HCT116 (cell line): ENCODE data around the gene RAB5IF. TPM values are rescaled to one million over a fixed set of nuclear protein-coding genes. Genes with fewer than 3 reads are reported as not detected.

Experiments used
- ATAC-seq: fragments of 200-7000 bp; cut with Tn5 transposase; 2 replicates; pipeline ENCODE4 v1.9.1; 2020; ENCODE audit warnings: mild to moderate bottlenecking, moderate library complexity
- BruUV-seq: library from RNA; stranded (reverse); fragments of 400-500 nt; replicated peaks from 2 replicates; lab custom pipeline; 2021; lab: Mats Ljungman, UMichigan
- CTCF ChIA-PET: fragments of 300-600 bp; sonication (Branson Sonifier 250); formaldehyde crosslinking; loops from one replicate; lab custom pipeline; 2021; ENCODE audit warnings: antibody characterized with exemption; lab: Charles Lee
- POLR2A ChIA-PET: fragments of 300-600, 350-600 bp; sonication (Branson Sonifier 250); formaldehyde crosslinking; loops from one replicate; lab custom pipeline; 2021; ENCODE audit warnings: antibody characterized with exemption; lab: Charles Lee
- RAD21 ChIA-PET, 2 experiments: fragments of 300-600 bp; sonication (Branson Sonifier 250); formaldehyde crosslinking; loops; one replicate each; lab custom pipeline; 2023; ENCODE audit warnings: low total read pairs in 2 of 2; ENCODE audit not compliant: uncharacterized antibody in 2 of 2, unreplicated experiment in 2 of 2, low non-redundant PET in 1 of 2; lab: Charles Lee
- DNase-seq: peaks from one replicate; pipeline ENCODE4 v3.0.0-alpha.2; 2010; ENCODE audit warnings: low read depth, low spot score
- H2AFZ ChIP-seq: fragments of 200-600 bp; shearing (Covaris generic), sonication (generic); 2 replicates; pipeline ENCODE4 v1.6.1; 2017; ENCODE audit warnings: low read depth, mixed run types, mixed read lengths, antibody characterized with exemption, low read length; ENCODE audit not compliant: poor library complexity, severe bottlenecking
- H3K27ac ChIP-seq: 2 replicates; pipeline ENCODE4 v1.5.1; 2012; ENCODE audit warnings: low read depth, low read length
- H3K27me3 ChIP-seq: fragments of 200-600 bp; sonication (generic); 2 replicates; pipeline ENCODE4 v1.6.1; 2016; ENCODE audit warnings: mixed run types, low read length, mixed read lengths; ENCODE audit not compliant: insufficient read depth
- H3K36me3 ChIP-seq, 2 experiments: fragments of 200-500 bp in 1 of 2; fragments of 200-600 bp in 1 of 2; sonication (Bioruptor generic) in 1 of 2; sonication (generic) in 1 of 2; 2 replicates each; pipeline versions ENCODE4 v1.5.1 to v1.6.1; 2014 to 2016; ENCODE audit warnings: low read length in 2 of 2, inconsistent platforms in 1 of 2, mixed read lengths in 1 of 2, mixed run types in 1 of 2; ENCODE audit not compliant: insufficient read depth in 2 of 2, control insufficient read depth in 1 of 2
- H3K4me1 ChIP-seq, 2 experiments: fragments of 200-600 bp in 1 of 2; sonication (generic) in 1 of 2; 2 replicates each; pipeline versions ENCODE4 v1.5.1 to v1.6.1; 2012 to 2017; ENCODE audit warnings: low read length in 2 of 2, inconsistent platforms in 1 of 2, mild to moderate bottlenecking in 1 of 2, mixed read lengths in 1 of 2, mixed run types in 1 of 2, moderate library complexity in 1 of 2; ENCODE audit not compliant: insufficient read depth in 2 of 2, control insufficient read depth in 1 of 2
- H3K4me2 ChIP-seq: fragments of 200-600 bp; sonication (generic); 2 replicates; pipeline ENCODE4 v1.6.1; 2017; ENCODE audit warnings: mixed run types, low read length, mixed read lengths
- H3K4me3 ChIP-seq, 2 experiments: fragments of 200-600 bp in 1 of 2; sonication (generic) in 1 of 2; replicated peaks in 1 of 2; 2 replicates each; pipeline ENCODE4 v1.5.1; 2011 to 2016; ENCODE audit warnings: low read length in 2 of 2, control low read depth in 1 of 2, low read depth in 1 of 2, mild to moderate bottlenecking in 1 of 2, mixed read lengths in 1 of 2, mixed run types in 1 of 2
- H3K79me2 ChIP-seq: fragments of 200-600 bp; sonication (generic); 2 replicates; pipeline ENCODE4 v1.6.1; 2017; ENCODE audit warnings: mild to moderate bottlenecking, mixed run types, low read length, moderate library complexity, mixed read lengths; ENCODE audit not compliant: insufficient read depth
- H3K9ac ChIP-seq: fragments of 200-600 bp; sonication (generic); 2 replicates; pipeline ENCODE4 v1.6.1; 2016; ENCODE audit warnings: low read length, mixed read lengths
- H3K9me2 ChIP-seq: fragments of 200-600 bp; sonication (generic), shearing (Covaris generic); 2 replicates; pipeline ENCODE4 v1.6.1; 2017; ENCODE audit warnings: mixed run types, mild to moderate bottlenecking, moderate library complexity; ENCODE audit not compliant: insufficient read depth
- H3K9me3 ChIP-seq, 2 experiments: fragments of 200-500 bp in 1 of 2; fragments of 200-600 bp in 1 of 2; sonication (Bioruptor generic) in 1 of 2; sonication (generic) in 1 of 2; 2 replicates each; pipeline ENCODE4 v1.6.1; 2014 to 2017; ENCODE audit warnings: low read length in 2 of 2, mixed read lengths in 2 of 2, inconsistent platforms in 1 of 2, low read depth in 1 of 2, mild to moderate bottlenecking in 1 of 2, mixed run types in 1 of 2, moderate library complexity in 1 of 2; ENCODE audit not compliant: control insufficient read depth in 1 of 2, insufficient read depth in 1 of 2
- H4K20me1 ChIP-seq: fragments of 200-600 bp; sonication (generic), shearing (Covaris generic); 2 replicates; pipeline ENCODE4 v1.6.1; 2017; ENCODE audit warnings: mixed run types, mild to moderate bottlenecking, moderate library complexity; ENCODE audit not compliant: insufficient read depth
- ATF3 ChIP-seq: IDR thresholded peaks from 2 replicates; pipeline ENCODE4 v1.6.1; 2012
- CBX3 ChIP-seq: IDR thresholded peaks from 2 replicates; pipeline ENCODE4 v1.6.1; 2012; ENCODE audit warnings: low read depth
- CTCF ChIP-seq, 3 experiments: fragments of 200-600 bp in 1 of 3; sonication (generic) in 1 of 3; IDR thresholded peaks in 2 of 3; conservative IDR thresholded peaks in 1 of 3; 2 replicates each; pipeline ENCODE4 v1.5.1; 2012 to 2017; ENCODE audit warnings: low read depth in 2 of 3, low read length in 2 of 3, antibody characterized with exemption in 1 of 3, borderline replicate concordance in 1 of 3, control low read depth in 1 of 3, mild to moderate bottlenecking in 1 of 3, mixed read lengths in 1 of 3, mixed run types in 1 of 3, moderate library complexity in 1 of 3; ENCODE audit not compliant: insufficient read depth in 1 of 3
- EZH2 ChIP-seq: fragments of 200-600 bp; sonication (generic); IDR thresholded peaks from 2 replicates; pipeline ENCODE4 v1.6.1; 2017; ENCODE audit warnings: antibody characterized with exemption, mixed run types
- EZH2phosphoT487 ChIP-seq: fragments of 200-600 bp; IDR thresholded peaks from 2 replicates; pipeline ENCODE4 v1.6.1; 2018; ENCODE audit warnings: antibody characterized with exemption, borderline replicate concordance
- FOSL1 ChIP-seq: IDR thresholded peaks from 2 replicates; pipeline ENCODE4 v1.6.1; 2012; ENCODE audit warnings: low read depth
- JUND ChIP-seq: IDR thresholded peaks from 2 replicates; pipeline ENCODE4 v1.6.1; 2012
- POLR2A ChIP-seq: IDR thresholded peaks from 2 replicates; pipeline ENCODE4 v1.7.0; 2011; ENCODE audit warnings: borderline replicate concordance; ENCODE audit not compliant: insufficient read depth, insufficient read length; ENCODE audit errors: extremely low read depth
- RAD21 ChIP-seq: IDR thresholded peaks from 2 replicates; pipeline ENCODE4 v1.6.1; 2012; ENCODE audit warnings: low read depth, mild to moderate bottlenecking
- REST ChIP-seq: IDR thresholded peaks from 2 replicates; pipeline ENCODE4 v1.6.1; 2012; ENCODE audit warnings: low read depth
- SIN3A ChIP-seq: IDR thresholded peaks from 2 replicates; pipeline ENCODE4 v1.6.1; 2012; ENCODE audit warnings: low read depth
- SP1 ChIP-seq: IDR thresholded peaks from 2 replicates; pipeline ENCODE4 v1.6.1; 2012; ENCODE audit warnings: low read depth
- TCF7L2 ChIP-seq: IDR thresholded peaks from 2 replicates; pipeline ENCODE4 v1.7.0; 2011; ENCODE audit warnings: borderline replicate concordance, inconsistent platforms; ENCODE audit not compliant: insufficient read depth, insufficient read length; ENCODE audit errors: extremely low read depth
- YY1 ChIP-seq: IDR thresholded peaks from 2 replicates; pipeline ENCODE4 v1.6.1; 2011; ENCODE audit warnings: low read length, low read depth, moderate library complexity, mild to moderate bottlenecking; ENCODE audit not compliant: insufficient replicate concordance; ENCODE audit errors: extremely low read depth
- ZBTB33 ChIP-seq: IDR thresholded peaks from 2 replicates; pipeline ENCODE4 v1.6.1; 2011; ENCODE audit warnings: mild to moderate bottlenecking, low read length, moderate library complexity; ENCODE audit not compliant: insufficient replicate concordance; ENCODE audit errors: extremely low read depth
- ZNF274 ChIP-seq: fragments of 200-500 bp; sonication (Bioruptor generic); IDR thresholded peaks from 2 replicates; pipeline ENCODE4 v1.6.1; 2014; ENCODE audit warnings: mild to moderate bottlenecking, low read depth, low read length, inconsistent platforms
- intact Hi-C: fragments of 100-400 bp; cut with micrococcal nuclease; formaldehyde crosslinking; loops from 2 replicates; pipeline ENCODE4 v1.10.0; 2022
- total RNA-seq: library from RNA; stranded (reverse); gene quantifications from one replicate; pipeline ENCODE4 v1.2.1, GENCODE V29; 2021; ENCODE audit not compliant: unreplicated experiment

Gene RAB5IF
- total RNA-seq, 1 experiment from 2014 or later = 82.9 TPM

- no peak overlapping the region for H3K9ac ChIP-seq
- no peaks in the 10 kb centered on the region for H3K79me2 ChIP-seq
- no peak for ATAC-seq
- BruUV-seq = no TSS peak
- ChIA-PET CTCF (no interaction called here), RAD21 (no interaction called here)
- H4K20me1 ChIP-seq = no peaks in the 10 kb centered on the region
- H3K9me2 ChIP-seq = no peaks in the 10 kb centered on the region
- TF ChIP-seq ZNF274 (no peak), EZH2 (no peak), TCF7L2 (no peak), CBX3 (no peak), CTCF (IDR thresholded peaks at IDR 0.05 in 2 of 3, conservative IDR thresholded peaks at IDR 0.05 in 1 of 3; ENCODE audit: borderline replicate concordance in 1 of 3, insufficient read depth in 1 of 3, low read depth in 2 of 3, low read length in 2 of 3) (no peak), JUND (no peak), SIN3A (no peak), SP1 (no peak), RAD21 (no peak), POLR2A (no peak), EZH2phosphoT487 (no peak), ZBTB33 (no peak), FOSL1 (no peak), REST (no peak), YY1 (no peak), ATF3 (no peak)
- TF ChIP-seq, all 23 proteins: peak for 0
- H3K4me2 ChIP-seq = no peak overlapping the region
- no peaks in the 10 kb centered on the region for H3K36me3 ChIP-seq
- H3K4me1 ChIP-seq = peaks cover 6 to 11% of the 10 kb centered on the region in 2 experiments; a peak in 3 of 4 replicates
- H3K4me3 ChIP-seq = no peak overlapping the region
- POLR2A ChIA-PET = no interaction called here
- H2AFZ ChIP-seq = no peak overlapping the region
- H3K27me3 ChIP-seq = no peaks in the 10 kb centered on the region
- no peak overlapping the region for H3K27ac ChIP-seq
- DNase-seq = no peak
- H3K9me3 ChIP-seq = no peaks in the 10 kb centered on the region
- intact Hi-C loops = no loop called here
Observed at GRCh38 chr20:36645353-36645752, 39.8 kb downstream of the RAB5IF start.
